GM03348 (cell line): ENCODE data around the gene PRDX6.
"Not testable (repeated sequence)": the region's sequence is repeated elsewhere in the genome, so short reads cannot be mapped to it uniquely, and the experiment has no call there.

Source experiments
- DNase-seq: peaks from one replicate; pipeline ENCODE4 v3.0.0; 2012; ENCODE audit warnings: low spot score

The PRDX6 gene

GRCh38 chr1:173477286-173478093 lies at the start of gene PRDX6:
TSS of gene PRDX6 (plus strand) at chr1:173477335. CDS start at chr1:173477398, 63 bp downstream.
- peak; percentile 71 for DNase-seq

- peak; percentile 92 for DNase-seq
Measured at GRCh38 chr1:173429471-173430402, 47.4 kb upstream of the PRDX6 start.

GRCh38 chr1:173430677-173431303 lies 46.3 kb upstream of the PRDX6 start:
- no peak for DNase-seq

GRCh38 chr1:173431304-173432045 lies 45.7 kb upstream of the PRDX6 start:
- DNase-seq: peak; percentile 78

GRCh38 chr1:173432331-173432730 lies 44.8 kb upstream of the PRDX6 start:
- DNase-seq: no peak

GRCh38 chr1:173433751-173434326 lies 43.3 kb upstream of the PRDX6 start:
- DNase-seq: no peak

- no peak for DNase-seq
Measured at GRCh38 chr1:173436841-173437428, 40.2 kb upstream of the PRDX6 start.

- no peak for DNase-seq
Measured at GRCh38 chr1:173438675-173439074, 38.5 kb upstream of the PRDX6 start.

- DNase-seq: no peak
Measured at GRCh38 chr1:173440430-173440829, 36.7 kb upstream of the PRDX6 start.

GRCh38 chr1:173444757-173445156 lies 32.4 kb upstream of the PRDX6 start:
- no peak for DNase-seq

GRCh38 chr1:173445164-173445563 lies 32.0 kb upstream of the PRDX6 start:
- no peak for DNase-seq

GRCh38 chr1:173445656-173446055 lies 31.5 kb upstream of the PRDX6 start:
- DNase-seq: no peak

- no peak for DNase-seq
Measured at GRCh38 chr1:173447224-173447623, 29.9 kb upstream of the PRDX6 start.

GRCh38 chr1:173448945-173449344 lies 28.2 kb upstream of the PRDX6 start:
- DNase-seq: no peak

- DNase-seq: no peak
Measured at GRCh38 chr1:173451981-173452380, 25.2 kb upstream of the PRDX6 start.

- peak; percentile 45 for DNase-seq
Measured at GRCh38 chr1:173453982-173454381, 23.2 kb upstream of the PRDX6 start.

GRCh38 chr1:173454966-173455524 lies 22.1 kb upstream of the PRDX6 start:
- DNase-seq: no peak

GRCh38 chr1:173459885-173460284 lies 17.2 kb upstream of the PRDX6 start:
- no peak for DNase-seq

- not testable (repeated sequence) for DNase-seq
Measured at GRCh38 chr1:173462666-173463065, 14.5 kb upstream of the PRDX6 start.

GRCh38 chr1:173464185-173464584 lies 12.9 kb upstream of the PRDX6 start:
- DNase-seq: not testable (repeated sequence)

- no peak for DNase-seq
Measured at GRCh38 chr1:173467426-173467825, 9.7 kb upstream of the PRDX6 start.
